IPS-NIHi7 (cell line): ENCODE measurements around the gene HDHD5.

Source experiments
- DNase-seq: peaks from one replicate; pipeline ENCODE4 v3.0.0; 2012; ENCODE audit warnings: mixed read lengths; ENCODE audit errors: extremely low spot score

Gene HDHD5

GRCh38 chr22:17120281-17120680, 38.8 kb downstream of the HDHD5 start:
- peak; percentile 84 for DNase-seq

- peak; percentile 79 for DNase-seq
Observed at GRCh38 chr22:17119481-17120202, 39.4 kb downstream of the HDHD5 start.

DNA sequence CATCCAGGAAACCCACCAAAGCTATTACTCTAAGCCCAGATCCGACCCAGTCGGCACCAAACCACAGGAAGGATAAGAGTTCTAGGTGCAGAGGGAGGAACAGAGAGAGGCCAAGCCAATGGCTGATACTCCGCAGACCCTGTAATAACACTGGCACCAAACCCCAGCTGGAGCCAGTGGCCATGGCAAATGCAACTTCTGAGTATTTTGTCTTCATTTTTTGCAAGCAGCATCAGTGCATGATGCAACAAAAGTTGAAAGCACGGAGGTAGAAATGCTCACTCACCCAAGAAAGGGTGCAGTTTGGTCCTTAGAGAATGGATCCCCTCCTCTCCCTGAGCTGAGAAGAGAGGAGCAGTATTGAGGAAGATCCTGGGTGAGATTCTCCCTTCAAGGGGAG, 40.7 kb downstream of the HDHD5 start:
- no peak for DNase-seq

DNA sequence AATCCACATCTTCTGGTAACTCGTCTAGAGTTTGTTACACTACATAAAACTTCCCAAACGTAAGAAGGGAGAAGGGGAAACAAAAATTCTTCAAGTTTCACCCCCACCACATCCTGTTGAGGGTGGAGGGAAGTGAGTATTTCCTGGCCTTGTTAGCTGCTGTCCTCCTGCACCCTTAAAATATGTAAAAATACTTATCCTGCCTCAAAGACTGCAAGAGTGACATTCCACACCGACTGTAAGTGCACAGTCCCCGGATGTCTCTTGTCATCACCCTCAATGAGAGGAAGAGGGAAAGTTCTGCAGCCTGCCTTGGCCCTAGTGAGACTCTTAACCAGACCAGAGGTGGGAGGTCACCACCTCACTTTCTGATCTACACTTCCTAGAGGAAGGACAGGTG, 41.2 kb downstream of the HDHD5 start:
- DNase-seq = no peak

DNA sequence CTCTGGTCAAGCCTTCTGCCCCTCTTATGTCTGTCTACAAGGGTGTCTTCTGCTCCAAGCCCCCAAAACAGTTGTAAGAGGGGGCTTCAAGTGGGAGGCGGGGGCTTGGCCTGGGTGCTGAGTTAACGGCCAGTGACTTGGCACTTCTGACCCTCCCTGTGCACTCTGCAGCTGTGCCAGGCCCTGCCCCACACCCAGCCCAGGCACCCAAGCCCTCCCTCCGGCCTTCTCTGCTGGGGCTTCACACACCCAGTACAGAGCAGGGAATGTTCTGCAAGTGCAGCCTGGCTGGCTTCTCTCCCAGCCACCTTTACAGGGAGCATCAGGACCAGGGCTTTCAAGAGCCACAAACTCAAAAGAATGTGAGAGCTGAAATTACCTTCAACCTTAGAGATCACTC, 41.7 kb downstream of the HDHD5 start:
- DNase-seq = no peak

DNA sequence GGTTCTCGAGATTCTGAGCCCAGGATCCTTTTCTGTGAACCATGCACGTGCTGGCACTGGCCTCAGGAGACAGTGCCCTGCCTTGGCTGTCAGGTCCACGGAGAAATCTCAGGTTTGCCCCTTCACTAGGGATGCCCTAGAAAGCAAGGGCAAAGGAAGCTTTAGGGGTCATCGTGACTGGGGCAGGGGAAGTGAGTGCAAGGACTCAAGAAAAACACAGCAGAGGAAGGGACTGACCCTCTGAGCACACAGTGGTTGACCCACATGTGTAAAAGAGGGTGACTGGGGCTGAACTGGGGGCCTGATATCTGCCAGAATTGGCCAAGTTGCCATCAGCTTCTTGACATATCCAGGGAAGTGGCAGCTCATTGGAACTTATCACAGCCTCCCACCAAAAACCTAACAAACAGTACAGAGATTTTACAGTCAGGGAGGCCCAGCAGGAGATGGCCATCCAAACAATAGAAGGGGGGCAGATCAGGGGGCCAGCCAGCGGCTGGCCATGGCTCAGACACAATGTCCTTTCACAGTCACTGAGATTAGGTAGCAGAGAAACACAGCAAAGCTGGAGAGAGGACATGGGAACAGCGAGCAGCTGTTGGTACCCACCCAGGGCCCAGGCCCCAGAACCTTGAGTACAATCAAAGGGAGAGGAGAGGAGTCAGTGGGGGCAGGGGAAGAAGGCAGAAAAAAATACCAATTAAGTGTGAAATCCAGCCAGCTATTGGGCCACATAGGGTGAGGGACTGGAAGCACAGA, 42.3 kb downstream of the HDHD5 start:
- no peak for DNase-seq

DNA sequence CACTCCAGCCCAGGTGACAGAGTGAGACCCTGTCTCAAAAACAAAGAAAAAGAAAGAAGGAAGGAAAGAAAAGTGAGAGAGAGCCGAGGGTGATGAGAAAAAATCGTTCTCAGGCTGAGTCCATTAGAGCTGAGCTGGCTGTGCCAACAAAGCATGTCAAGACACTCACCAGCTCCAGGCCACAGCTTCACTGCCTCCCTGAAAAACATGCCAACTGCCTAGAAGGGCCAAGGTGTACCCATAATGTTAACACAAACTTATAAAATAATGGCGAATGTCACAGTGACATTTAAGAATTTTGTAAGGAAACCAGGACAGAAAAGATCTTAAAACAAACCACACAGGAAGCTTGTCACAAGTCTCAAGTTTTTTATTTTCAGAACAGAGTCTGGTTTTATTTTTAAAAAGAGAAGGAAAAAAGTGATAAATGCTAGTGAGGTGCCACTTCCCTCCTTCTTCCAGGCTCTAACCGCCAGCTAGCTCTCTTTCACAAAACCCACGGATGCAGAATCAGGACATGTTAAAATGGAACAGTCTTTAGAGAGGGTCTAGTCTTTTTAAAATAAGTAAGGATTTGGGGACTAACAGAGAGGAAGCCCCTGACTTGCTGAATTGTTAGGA, 43.0 kb downstream of the HDHD5 start:
- no peak for DNase-seq

- DNase-seq = no peak
Observed at GRCh38 chr22:17115236-17115635, 43.8 kb downstream of the HDHD5 start.

DNA sequence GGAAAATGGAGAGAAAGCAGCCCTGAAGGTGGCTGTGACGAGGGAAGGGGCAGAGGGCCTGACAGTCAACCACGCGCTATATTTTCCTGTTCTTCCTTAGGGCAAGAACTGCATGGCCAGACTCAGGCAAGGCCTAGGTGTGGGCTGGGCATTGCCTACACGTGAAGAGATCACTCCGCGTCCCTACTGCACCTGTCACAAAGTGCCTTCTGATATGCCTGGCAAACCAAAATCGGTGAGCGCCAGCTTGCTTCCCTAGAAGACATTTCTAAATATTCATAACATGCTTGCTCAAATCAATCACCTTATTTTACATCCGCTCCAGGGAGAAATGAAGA, 44.2 kb downstream of the HDHD5 start:
- DNase-seq = no peak

DNA sequence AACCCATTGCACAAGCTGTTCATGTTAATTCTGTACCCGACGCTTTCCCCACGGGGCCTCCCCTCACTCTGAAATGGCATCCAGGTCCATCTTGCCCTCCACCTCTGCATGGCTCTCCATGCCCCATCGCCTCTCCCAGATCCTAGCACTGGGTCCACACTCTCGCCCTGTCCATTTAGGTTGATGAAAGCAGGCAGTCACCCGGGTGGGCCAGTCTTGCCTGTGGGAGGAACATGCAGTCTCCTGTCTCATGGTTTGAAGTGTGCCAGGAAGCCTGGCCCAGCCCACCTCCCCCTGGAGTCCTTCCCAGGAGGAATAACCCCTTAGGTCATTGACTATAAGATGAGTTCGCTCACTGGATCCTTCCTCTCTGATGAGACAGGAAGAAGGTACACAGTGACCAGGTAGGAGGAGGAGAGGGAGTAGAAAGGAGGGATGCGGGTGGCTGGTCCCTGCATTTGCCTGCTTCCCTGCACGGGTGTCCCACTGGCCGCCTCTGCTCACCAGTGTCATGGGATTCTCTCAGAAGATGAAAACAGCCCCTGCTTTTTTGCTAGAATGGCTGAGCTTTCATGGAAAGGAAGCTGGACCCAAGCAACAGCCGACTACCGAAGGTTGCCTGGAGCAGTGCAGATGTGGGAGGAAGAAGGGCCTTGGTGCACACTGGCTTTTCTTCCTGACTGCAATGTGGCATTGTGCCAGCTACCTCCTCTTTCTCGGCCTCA, 44.7 kb downstream of the HDHD5 start:
- DNase-seq = no peak

GRCh38 chr22:17113600-17113999, 45.5 kb downstream of the HDHD5 start:
- DNase-seq = no peak

DNA sequence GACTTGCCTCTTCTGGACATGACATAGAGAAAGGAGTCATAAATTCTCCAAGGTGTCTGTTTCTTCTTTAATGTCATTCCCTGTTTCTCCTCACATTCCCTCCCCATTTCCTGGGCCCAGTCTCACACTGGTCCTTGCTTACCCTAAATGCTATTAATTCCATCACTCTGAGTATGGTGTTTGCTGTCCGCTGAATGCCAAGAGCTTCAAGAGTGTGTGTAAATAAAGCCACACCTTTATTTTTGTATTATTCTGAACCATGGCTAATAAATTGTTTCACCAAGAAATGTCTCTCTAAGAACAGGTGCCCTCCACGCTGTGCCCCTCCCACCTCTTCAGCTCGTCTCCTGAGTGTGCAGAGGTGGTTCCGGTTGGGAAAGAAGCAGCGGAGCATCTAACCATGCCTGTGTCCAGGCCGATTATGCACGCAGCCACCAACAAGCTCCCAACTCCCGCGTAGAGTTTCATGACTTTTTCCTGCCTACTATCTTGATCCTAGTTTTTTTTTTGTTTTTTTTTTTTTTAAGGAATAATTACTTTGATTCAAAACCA, 46.5 kb downstream of the HDHD5 start:
- DNase-seq = no peak

DNA sequence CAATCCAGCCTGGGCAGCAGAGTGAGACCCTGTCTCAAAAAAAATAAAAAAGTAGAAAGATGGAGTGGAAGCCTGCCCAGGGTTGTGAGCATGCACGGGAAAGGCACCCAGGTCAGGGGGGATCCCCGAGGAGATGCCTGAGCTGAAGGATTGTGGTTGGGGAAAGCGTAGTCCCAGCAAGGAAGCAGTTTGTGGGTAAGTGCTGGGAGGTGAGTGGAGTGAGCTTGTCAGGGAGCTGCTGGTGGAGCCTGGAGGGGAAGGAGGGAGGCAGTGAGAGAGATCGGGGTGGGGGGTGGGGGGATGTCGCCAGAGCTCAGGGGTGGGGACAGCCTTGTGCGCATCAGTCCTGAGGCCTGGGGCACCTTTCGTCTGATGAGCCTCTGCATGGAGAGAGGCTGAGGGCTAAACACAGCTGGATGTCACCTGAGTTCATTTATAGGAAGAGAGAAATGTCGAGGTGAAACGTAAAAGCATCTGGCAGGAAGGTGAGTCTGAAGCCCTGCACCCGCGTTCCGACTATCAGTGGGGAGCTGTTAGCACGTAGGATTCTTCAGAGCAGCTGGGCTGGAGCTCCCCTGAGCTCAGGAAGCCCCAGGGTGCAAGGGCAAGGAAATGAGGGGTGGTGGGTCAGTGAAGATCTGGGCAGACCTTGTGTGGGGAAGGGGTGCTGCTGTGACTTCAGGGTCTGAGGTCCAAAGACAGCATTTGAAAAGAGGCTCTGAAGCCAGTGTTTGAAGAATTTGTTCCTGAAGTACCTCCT, 48.1 kb downstream of the HDHD5 start:
- no peak for DNase-seq

DNA sequence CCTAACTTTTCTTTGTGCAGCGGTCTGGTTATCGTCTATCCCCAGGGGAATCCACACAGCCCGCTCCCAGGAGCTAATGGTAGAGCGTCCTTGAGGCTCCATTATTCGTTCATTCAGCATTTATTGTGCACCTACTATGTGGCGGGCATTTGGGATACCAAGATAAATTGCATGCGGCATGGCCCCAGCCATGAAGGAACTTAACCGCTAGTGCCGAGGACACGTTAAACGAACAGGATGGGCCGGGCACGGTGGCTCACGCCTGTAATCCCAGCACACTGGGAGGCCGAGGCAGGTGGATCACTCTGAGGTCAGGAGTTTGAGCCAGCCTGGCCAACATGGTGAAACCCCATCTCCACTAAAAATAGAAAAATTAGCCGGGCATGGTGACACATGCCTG, 49.1 kb downstream of the HDHD5 start:
- no peak for DNase-seq

DNA sequence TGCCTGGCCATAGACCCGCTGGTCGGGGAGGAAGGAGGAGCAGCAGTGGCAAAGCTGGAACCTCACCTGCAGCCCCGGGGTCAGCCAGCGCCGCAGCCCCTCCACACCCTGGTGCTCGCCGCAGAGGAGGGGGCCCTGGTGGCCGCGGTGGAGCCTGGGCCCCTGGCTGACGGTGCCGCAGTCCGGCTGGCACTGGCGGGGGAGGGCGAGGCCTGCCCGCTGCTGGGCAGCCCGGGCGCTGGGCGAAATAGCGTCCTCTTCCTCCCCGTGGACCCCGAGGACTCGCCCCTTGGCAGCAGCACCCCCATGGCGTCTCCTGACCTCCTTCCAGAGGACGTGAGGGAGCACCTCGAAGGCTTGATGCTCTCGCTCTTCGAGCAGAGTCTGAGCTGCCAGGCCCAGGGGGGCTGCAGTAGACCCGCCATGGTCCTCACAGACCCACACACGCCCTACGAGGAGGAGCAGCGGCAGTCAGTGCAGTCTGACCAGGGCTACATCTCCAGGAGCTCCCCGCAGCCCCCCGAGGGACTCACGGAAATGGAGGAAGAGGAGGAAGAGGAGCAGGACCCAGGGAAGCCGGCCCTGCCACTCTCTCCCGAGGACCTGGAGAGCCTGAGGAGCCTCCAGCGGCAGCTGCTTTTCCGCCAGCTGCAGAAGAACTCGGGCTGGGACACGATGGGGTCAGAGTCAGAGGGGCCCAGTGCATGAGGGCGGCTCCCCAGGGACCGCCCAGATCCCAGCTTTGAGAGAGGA, 49.8 kb downstream of the HDHD5 start:
- no peak for DNase-seq

DNA sequence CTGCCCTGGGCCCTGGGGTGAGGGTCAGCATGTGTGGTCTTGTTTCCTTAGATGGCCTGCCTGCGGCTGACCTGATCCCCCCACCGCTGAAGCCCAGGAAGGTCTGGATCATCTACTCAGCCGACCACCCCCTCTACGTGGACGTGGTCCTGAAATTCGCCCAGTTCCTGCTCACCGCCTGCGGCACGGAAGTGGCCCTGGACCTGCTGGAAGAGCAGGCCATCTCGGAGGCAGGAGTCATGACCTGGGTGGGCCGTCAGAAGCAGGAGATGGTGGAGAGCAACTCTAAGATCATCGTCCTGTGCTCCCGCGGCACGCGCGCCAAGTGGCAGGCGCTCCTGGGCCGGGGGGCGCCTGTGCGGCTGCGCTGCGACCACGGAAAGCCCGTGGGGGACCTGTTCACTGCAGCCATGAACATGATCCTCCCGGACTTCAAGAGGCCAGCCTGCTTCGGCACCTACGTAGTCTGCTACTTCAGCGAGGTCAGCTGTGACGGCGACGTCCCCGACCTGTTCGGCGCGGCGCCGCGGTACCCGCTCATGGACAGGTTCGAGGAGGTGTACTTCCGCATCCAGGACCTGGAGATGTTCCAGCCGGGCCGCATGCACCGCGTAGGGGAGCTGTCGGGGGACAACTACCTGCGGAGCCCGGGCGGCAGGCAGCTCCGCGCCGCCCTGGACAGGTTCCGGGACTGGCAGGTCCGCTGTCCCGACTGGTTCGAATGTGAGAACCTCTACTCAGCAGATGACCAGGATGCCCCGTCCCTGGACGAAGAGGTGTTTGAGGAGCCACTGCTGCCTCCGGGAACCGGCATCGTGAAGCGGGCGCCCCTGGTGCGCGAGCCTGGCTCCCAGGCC, 50.6 kb downstream of the HDHD5 start:
- no peak for DNase-seq

DNA sequence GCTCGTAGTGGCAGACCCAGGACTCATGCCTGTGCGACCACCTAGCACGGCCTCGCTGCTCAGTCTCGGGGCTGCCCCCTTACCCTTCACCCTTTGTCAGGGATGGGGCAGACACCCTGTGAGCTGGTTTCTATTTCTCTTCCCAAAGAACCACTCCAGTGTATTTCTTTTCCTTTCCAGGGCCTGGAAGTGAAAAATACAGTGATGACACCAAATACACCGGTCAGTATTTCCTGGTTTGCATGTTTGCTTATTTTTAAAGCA, 51.6 kb downstream of the HDHD5 start:
- DNase-seq = no peak

- DNase-seq = no peak
Observed at GRCh38 chr22:17106785-17107546, 52.1 kb downstream of the HDHD5 start.

GRCh38 chr22:17106161-17106784, 52.8 kb downstream of the HDHD5 start:
- peak; percentile 61 for DNase-seq
